GM19468 (cell line): ENCODE measurements around the gene SLC26A4.

Source experiments
- ATAC-seq: cut with Tn5 transposase; IDR thresholded peaks from one replicate; pipeline ENCODE4 v1.9.1; 2021; ENCODE audit warnings: mild to moderate bottlenecking, moderate library complexity, moderate number of reproducible peaks; ENCODE audit not compliant: unreplicated experiment; ENCODE audit errors: extremely low read depth

The SLC26A4 gene

GRCh38 chr7:107692501-107692900 is 31.9 kb downstream of the SLC26A4 start:
- ATAC-seq = no peak

DNA sequence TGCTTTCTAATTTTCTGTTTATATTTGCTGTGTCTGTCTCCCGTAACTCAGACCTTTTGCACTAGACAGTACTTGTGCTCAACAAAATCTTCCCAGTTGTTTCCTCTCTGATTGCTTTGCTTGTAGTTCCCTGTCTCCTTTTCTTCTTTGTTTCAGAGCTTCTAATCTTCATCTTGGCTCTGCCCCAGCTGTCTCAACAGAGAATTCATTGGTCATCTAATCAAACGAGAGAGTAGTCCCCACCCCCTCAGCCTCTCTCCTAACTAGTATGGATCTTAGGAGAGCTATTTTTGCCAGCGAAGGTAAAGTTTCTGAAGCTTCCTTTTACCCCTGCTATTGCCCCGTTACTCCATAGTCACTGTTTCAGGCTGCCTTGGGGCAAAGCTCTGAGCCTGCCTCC is 32.8 kb downstream of the SLC26A4 start:
- ATAC-seq = no peak

- ATAC-seq = no peak
These were observed 33.8 kb downstream of the SLC26A4 start for GRCh38 chr7:107694386-107694785.

GRCh38 chr7:107696330-107696946 is 35.8 kb downstream of the SLC26A4 start:
- ATAC-seq = no peak

- no peak for ATAC-seq
These were observed 36.9 kb downstream of the SLC26A4 start for GRCh38 chr7:107697321-107698049.

DNA sequence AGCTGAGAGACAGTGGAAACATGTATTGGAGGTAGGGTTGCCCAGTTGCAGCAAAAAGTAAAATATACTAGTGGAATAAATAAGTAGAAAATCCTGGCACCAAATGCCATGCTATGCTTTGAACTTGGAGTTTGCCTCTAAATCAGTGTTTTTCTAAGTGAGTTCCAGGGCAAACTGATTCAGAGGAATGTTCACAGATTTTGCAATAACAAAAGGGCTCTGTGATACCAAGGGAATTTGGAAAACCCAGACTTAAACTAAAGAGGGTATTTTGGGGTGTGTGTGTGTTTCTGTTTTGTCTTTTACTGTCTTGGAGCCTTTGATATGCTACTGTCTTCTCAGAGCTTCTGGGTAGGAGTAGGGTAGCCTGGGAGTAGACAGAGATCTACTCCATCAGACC is 39.9 kb downstream of the SLC26A4 start:
- no peak for ATAC-seq

- ATAC-seq = no peak
These were observed 40.6 kb downstream of the SLC26A4 start for GRCh38 chr7:107701191-107701590.

GRCh38 chr7:107703219-107703618 is 42.6 kb downstream of the SLC26A4 start:
- ATAC-seq = no peak

DNA sequence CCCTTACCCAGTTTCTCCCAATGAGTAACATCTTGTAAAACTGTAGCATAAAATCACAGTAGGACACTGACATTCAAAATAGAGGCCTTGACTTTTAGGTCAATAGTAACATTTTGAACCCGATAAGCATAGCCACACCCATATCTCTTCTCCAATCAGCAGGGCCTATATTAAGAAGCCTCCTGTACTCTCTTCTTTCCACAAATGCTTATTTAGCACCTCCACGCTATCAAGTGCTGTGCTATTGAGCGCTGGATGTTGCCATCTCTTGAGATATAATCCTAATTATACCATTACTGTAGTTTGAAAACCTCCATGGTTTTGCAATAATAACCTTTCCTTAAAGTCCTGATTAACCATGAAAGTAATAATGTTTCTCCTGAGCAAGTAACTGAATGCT is 43.2 kb downstream of the SLC26A4 start:
- no peak for ATAC-seq

DNA sequence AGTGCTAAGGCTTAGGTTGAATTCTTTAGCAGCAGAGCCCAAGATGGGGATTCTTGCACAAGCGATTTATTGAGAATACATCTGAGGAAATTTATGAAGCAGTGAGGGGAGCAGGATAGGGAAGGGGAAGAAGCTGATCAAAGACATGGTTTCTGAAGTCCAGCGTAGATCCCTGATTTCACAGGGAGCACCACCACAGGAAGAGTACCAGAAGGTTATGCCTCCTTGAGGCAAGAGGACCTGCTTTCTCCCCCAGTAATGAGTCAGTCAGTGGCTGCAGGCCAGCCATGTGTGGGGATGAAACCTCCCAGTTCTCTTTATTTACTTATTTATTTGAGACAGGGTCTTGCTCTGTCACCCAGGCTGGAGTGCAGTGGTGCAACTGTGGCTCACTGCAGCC is 48.3 kb downstream of the SLC26A4 start:
- no peak for ATAC-seq

DNA sequence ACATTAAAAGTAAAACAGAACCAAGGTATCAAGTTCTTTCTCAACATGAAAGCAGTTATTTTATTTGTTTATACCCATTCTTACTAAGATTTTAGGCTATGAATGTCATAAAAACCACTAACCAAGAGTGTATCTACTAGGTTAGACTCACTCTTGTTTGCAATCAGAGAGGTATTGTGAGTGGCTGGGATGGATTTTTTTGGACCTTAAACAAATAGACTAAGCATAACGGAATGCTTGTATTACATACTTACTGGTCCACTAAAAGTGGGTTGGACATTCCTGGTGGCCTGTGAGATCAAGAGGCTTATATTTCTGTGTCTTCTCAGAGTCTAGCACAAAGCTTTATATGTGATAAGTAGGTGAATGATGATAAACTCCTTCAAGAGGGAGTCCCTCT is 50.7 kb downstream of the SLC26A4 start:
- ATAC-seq = no peak

DNA sequence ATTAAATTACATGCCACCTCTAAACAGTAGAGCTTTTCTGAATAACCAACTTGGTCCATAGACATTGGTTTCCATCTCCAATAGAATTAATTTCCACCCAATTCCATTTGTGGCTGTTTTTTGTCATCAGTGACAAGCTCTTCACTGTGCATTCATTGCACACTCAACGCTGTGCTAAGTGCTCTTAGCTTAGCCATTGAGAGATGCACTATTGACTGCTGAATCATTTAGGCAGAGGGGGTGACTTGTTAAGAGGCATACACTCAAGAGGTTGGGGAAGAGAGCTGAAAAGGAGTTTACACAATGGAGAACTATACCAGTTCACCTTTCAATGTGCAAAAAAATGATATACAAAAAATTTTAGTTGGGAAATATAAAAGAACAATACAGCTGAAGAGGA is 51.4 kb downstream of the SLC26A4 start:
- no peak for ATAC-seq

DNA sequence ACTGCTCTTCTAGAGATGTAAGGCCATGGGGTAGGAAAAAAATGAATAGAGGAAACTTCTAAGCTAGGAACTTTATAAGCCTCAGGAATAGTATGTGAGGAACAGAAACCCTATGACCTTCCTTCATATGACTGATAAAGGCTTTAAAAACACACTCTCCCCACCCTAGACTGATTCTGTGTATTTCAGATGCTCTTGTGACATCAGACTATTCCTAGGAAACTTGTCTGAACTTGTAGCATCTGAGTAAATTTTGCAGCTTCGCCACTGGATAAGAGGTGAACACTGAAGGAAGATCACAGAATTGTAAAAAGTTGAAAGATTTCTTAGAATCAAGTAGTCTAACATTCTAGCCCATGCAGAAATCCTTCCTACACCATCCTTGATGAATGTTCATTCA is 52.3 kb downstream of the SLC26A4 start:
- no peak for ATAC-seq

- ATAC-seq = no peak
These were observed 54.9 kb downstream of the SLC26A4 start for GRCh38 chr7:107715531-107715930.

GRCh38 chr7:107718456-107719193 is 58.0 kb downstream of the SLC26A4 start:
- no peak for ATAC-seq

DNA sequence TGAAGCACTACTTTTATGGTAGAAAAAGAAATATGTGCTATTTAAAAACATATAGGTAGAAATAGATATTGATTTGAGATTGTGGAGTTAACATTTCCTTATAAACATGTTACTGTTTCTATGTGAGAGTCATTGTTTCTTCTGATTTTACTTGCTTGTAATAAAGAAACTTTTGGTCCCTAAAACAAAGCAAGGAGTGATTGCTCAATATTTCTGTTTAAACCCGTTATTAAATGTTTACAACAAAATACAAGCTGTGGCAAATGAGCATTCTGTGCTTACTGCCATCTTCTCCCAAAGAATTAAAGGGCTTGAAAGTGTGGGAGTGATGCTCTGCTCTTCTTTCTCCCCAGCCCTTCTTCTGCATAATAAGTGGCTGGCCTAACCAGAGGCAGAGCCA is 60.7 kb downstream of the SLC26A4 start:
- ATAC-seq = no peak

- ATAC-seq = no peak
These were observed 62.6 kb downstream of the SLC26A4 start for GRCh38 chr7:107723255-107723654.

- ATAC-seq = no peak
These were observed 64.6 kb downstream of the SLC26A4 start for GRCh38 chr7:107725138-107725740.

DNA sequence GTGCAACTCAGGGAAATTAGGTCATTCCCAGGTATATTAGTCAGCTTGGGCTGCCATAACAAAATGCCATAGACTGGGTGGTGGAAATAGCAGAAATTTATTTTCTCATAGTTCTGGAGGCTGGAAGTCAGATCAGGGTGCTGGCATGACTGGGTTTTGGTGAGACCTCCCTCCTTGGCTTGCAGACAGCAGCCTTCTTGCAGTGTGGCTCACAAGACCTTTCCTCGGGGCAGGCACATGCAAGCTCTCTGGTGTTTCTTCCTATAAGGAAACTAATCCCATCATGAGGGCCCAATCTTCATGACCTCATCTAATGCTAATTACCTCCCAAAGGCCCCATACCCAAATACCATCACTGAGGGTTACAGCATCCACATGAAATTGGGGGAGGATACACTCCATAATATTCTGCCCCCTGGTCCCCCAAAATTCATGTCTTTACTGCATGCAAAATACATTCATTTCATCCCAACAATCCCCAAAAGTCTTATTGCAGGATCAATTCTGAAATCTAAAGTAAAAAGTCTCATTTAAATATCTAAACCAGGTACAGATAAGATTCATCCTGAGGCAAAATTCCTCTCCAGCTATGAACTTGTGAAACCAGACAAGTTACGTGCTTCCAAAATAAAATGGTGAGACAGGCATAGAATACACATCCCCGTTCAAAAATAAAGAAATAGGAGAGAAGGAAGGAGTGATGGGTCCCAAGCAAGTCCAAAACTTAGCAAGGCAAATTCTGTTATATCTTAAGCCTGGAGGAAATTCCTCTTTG is 65.9 kb downstream of the SLC26A4 start:
- no peak for ATAC-seq

- ATAC-seq = no peak
These were observed 67.6 kb downstream of the SLC26A4 start for GRCh38 chr7:107728276-107728675.
